Daoy (cell line): ENCODE measurements around the gene SCGN. TPM values are rescaled to one million over a fixed set of nuclear protein-coding genes. Genes with fewer than 3 reads are reported as not detected.

Source experiments
- DNase-seq: peaks from one replicate; pipeline ENCODE4 v3.0.0-alpha.2; 2015; ENCODE audit warnings: low read depth
- total RNA-seq: library from RNA; depleted of rRNA; stranded (reverse); fragments of >200 nt; shearing (Covaris generic); gene quantifications from 2 replicates; pipeline ENCODE4 v1.2.3, GENCODE V29; 2014

Gene SCGN
- total RNA-seq, 1 experiment from 2014 or later = not detected

GRCh38 chr6:25640891-25641290 is 11.1 kb upstream of the SCGN start:
- no peak for DNase-seq

- DNase-seq = no peak
Observed at GRCh38 chr6:25641377-25641776, 10.6 kb upstream of the SCGN start.

- no peak for DNase-seq
Observed at GRCh38 chr6:25641940-25642666, 9.9 kb upstream of the SCGN start.

- DNase-seq = no peak
Observed at GRCh38 chr6:25642667-25643328, 9.2 kb upstream of the SCGN start.

GRCh38 chr6:25645916-25646315 is 6.1 kb upstream of the SCGN start:
- DNase-seq = no peak

GRCh38 chr6:25649611-25650010 is 2.4 kb upstream of the SCGN start:
- no peak for DNase-seq

- peak; percentile 9 for DNase-seq
Observed at GRCh38 chr6:25655723-25656122, 3.7 kb downstream of the SCGN start.

GRCh38 chr6:25659633-25660368 is 7.8 kb downstream of the SCGN start:
- no peak for DNase-seq

GRCh38 chr6:25660512-25660911 is 8.5 kb downstream of the SCGN start:
- peak; percentile 91 for DNase-seq

GRCh38 chr6:25661129-25661779 is 9.2 kb downstream of the SCGN start:
- DNase-seq = no peak

GRCh38 chr6:25665455-25665854 is 13.4 kb downstream of the SCGN start:
- DNase-seq = no peak

- DNase-seq = no peak
Observed at GRCh38 chr6:25669413-25669812, 17.4 kb downstream of the SCGN start.

GRCh38 chr6:25670208-25670607 is 18.2 kb downstream of the SCGN start:
- DNase-seq = no peak

GRCh38 chr6:25670793-25671513 is 18.9 kb downstream of the SCGN start:
- DNase-seq = peak; percentile 40

- DNase-seq = no peak
Observed at GRCh38 chr6:25671652-25672051, 19.6 kb downstream of the SCGN start.

- no peak for DNase-seq
Observed at GRCh38 chr6:25675167-25675566, 23.2 kb downstream of the SCGN start.

GRCh38 chr6:25676775-25677174 is 24.8 kb downstream of the SCGN start:
- no peak for DNase-seq

GRCh38 chr6:25681848-25682247 is 29.8 kb downstream of the SCGN start:
- no peak for DNase-seq

GRCh38 chr6:25682324-25682723 is 30.3 kb downstream of the SCGN start:
- DNase-seq = no peak

GRCh38 chr6:25684565-25684964 is 32.5 kb downstream of the SCGN start:
- no peak for DNase-seq

GRCh38 chr6:25685251-25685650 is 33.2 kb downstream of the SCGN start:
- no peak for DNase-seq

GRCh38 chr6:25685896-25686295 is 33.9 kb downstream of the SCGN start:
- no peak for DNase-seq
